Measurements from ENCODE around the gene NPFFR1. TPM values are rescaled to one million over a fixed set of nuclear protein-coding genes. Genes with fewer than 3 reads are reported as not detected.

Gene NPFFR1
- total RNA-seq, 4 donors from 2014 or later = not detected

DNA sequence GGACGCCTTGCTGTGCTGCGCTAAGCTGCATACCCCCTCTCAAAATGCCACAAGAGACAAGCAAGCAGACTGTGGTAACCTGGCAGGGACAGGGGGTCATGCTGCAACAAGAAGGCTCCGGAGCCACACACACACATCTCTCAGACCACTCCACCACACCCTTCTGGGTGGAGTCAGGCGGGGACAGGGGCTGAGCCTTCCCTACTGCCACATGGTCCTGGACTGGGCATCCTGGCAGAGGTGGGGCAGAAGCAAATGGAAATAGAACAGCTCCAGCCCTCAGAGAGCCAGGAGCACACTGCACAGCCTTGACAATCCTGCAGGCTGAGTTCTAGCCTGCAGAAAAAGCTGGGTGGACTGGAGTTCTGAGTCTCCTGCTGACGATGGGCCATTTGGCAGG is 28.4 kb upstream of the NPFFR1 start:
- intact Hi-C loops (cut with DNase I) = no loop called here
- Histone ChIP-seq H3K27ac (replicated peaks in 1 of 4) (no peak overlapping the region), H3K9me3 (no peaks in the 10 kb centered on the region), H3K4me3 (no peak overlapping the region), H3K36me3 (peaks cover 0 to 3% (median 0%) of the 10 kb centered on the region in 4 donors), H3K4me1 (peaks cover 1 to 14% (median 9%) of the 10 kb centered on the region in 4 donors), H3K27me3 (no peaks in the 10 kb centered on the region)
- no peak for DNase-seq (ENCODE audit: extremely low spot score)
- TF ChIP-seq POLR2A (IDR thresholded peaks at IDR 0.05; ENCODE audit: low read depth) = no peak
- no peak for TF ChIP-seq EP300 (IDR thresholded peaks at IDR 0.05)
- no peak for TF ChIP-seq POLR2AphosphoS5 (IDR thresholded peaks at IDR 0.05)
- TF ChIP-seq, protein P1, sequence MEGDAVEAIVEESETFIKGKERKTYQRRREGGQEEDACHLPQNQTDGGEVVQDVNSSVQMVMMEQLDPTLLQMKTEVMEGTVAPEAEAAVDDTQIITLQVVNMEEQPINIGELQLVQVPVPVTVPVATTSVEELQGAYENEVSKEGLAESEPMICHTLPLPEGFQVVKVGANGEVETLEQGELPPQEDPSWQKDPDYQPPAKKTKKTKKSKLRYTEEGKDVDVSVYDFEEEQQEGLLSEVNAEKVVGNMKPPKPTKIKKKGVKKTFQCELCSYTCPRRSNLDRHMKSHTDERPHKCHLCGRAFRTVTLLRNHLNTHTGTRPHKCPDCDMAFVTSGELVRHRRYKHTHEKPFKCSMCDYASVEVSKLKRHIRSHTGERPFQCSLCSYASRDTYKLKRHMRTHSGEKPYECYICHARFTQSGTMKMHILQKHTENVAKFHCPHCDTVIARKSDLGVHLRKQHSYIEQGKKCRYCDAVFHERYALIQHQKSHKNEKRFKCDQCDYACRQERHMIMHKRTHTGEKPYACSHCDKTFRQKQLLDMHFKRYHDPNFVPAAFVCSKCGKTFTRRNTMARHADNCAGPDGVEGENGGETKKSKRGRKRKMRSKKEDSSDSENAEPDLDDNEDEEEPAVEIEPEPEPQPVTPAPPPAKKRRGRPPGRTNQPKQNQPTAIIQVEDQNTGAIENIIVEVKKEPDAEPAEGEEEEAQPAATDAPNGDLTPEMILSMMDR (IDR thresholded peaks at IDR 0.05) = no peak
- 85% methylated on average over 4 of the region's 5 CpGs for WGBS

DNA sequence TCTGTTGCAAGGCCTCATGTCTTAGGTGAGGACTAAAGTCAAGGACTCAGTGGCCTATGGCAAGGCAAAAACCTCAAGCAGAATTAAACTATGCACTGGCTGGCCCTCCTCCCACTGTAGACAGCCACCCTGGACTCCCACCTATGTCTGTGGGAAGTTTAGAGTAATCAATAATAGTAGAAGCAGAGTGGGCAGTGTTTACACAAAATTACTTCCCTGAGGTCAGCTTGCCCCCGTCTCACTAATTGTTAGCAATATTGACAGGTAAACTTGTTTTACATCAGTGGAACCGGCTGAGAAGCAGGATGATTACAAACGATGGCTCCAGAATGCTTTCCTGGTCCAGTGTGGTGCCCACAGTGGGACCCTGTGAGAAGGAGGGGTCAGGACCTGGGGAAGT is 27.9 kb upstream of the NPFFR1 start:
- TF ChIP-seq, protein P1 (IDR thresholded peaks at IDR 0.05) = no peak
- TF ChIP-seq POLR2AphosphoS5 (IDR thresholded peaks at IDR 0.05) (no peak), EP300 (IDR thresholded peaks at IDR 0.05) (no peak), POLR2A (IDR thresholded peaks at IDR 0.05; ENCODE audit: low read depth) (no peak)
- no peak for DNase-seq (ENCODE audit: extremely low spot score)
- intact Hi-C loops (cut with DNase I) = no loop called here
- Histone ChIP-seq H3K4me1 (peaks cover 3 to 14% (median 9%) of the 10 kb centered on the region in 4 donors), H3K9me3 (no peaks in the 10 kb centered on the region), H3K4me3 (no peak overlapping the region), H3K36me3 (peaks cover 0 to 3% (median 0%) of the 10 kb centered on the region in 4 donors), H3K27me3 (no peaks in the 10 kb centered on the region), H3K27ac (replicated peaks in 1 of 4) (no peak overlapping the region)
- WGBS = 86% methylated on average over 3 of the region's 3 CpGs

DNA sequence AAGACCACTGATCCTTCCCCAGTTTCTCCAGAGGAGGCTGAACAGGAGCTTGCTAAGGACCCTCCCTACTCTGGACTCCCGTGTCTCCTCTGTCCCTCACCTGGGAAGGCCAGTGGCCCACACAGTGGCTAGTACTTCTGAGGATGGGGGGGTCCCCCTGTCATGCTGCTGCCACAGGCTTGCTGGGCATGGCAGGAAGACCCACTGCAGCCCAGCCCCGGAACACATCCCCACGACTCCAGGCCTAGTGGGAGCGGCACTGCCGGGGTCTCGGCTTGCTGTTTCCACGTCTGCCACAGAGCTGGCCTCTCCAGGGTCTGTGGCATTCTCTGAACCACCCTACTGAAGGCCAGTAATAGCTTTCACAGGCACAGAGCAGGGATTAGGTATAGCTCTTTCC is 25.9 kb upstream of the NPFFR1 start:
- H3K9me3 ChIP-seq = no peaks in the 10 kb centered on the region
- H3K4me3 ChIP-seq = no peak overlapping the region
- no peak overlapping the region for H3K27ac ChIP-seq (replicated peaks in 1 of 4)
- TF ChIP-seq POLR2A (IDR thresholded peaks at IDR 0.05; ENCODE audit: low read depth) (no peak), POLR2AphosphoS5 (IDR thresholded peaks at IDR 0.05) (no peak), EP300 (IDR thresholded peaks at IDR 0.05) (no peak)
- peaks cover 3 to 14% (median 9%) of the 10 kb centered on the region in 4 donors for H3K4me1 ChIP-seq
- no peaks in the 10 kb centered on the region for H3K27me3 ChIP-seq
- 100% methylated on average over 5 of the region's 7 CpGs for WGBS
- no peaks in the 10 kb centered on the region for H3K36me3 ChIP-seq
- DNase-seq (ENCODE audit: extremely low spot score) = no peak
- intact Hi-C loops (cut with DNase I) = no loop called here

DNA sequence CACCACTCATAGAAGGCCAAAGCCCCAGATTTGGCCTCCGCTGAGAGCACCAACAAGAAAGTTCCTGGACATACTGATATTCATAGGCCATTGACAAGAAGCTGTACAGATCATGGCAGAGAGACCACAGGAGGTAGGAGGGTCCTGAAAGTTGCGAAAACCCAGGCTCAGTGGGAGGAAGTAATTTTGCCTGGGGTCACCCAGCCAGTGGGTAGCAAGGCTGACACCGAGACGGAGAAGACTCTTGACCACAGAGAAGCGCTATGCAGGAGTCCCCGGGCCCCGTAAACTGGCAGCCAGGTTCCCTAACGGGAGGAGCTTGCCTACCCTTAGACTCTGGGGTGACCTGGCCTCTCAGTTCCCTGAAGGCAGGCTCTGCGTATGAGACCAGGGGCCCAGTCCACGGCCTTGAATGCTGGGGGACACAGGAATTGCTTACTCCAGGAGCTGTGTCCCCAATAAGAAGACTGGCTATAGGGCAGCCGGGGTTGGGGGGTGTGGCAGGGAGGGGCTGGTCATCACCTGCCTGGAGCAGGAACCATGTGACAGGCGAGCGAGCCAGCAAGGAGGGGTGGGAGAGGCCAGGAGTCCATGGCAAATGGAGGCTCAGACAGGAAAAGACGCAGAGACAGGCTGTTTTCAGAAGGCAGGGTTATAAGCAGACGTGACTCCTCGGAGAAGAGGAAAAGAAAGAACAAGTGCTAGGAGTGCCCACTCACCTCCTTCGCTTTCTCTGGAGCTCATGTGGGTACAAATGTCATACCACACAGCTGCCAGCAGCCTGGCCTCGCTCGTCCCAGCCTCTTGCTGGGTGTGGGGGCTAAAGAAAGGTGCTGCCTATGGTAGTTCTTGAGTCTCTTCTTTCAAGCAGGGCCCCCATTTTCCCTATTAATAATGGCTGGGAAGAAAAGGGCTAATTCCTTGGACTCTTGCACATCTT is 24.6 kb upstream of the NPFFR1 start:
- H3K27ac ChIP-seq (replicated peaks in 1 of 4) = no peak overlapping the region
- no peaks in the 10 kb centered on the region for H3K36me3 ChIP-seq
- H3K27me3 ChIP-seq = no peaks in the 10 kb centered on the region
- WGBS = 92% methylated on average over 17 of the region's 19 CpGs
- H3K9me3 ChIP-seq = no peaks in the 10 kb centered on the region
- H3K4me1 ChIP-seq = peaks cover 3 to 13% (median 9%) of the 10 kb centered on the region in 4 donors
- H3K4me3 ChIP-seq = no peak overlapping the region
- intact Hi-C loops (cut with DNase I) = no loop called here
- TF ChIP-seq POLR2A (IDR thresholded peaks at IDR 0.05; ENCODE audit: low read depth) = no peak
- no peak for TF ChIP-seq POLR2AphosphoS5 (IDR thresholded peaks at IDR 0.05)
- TF ChIP-seq, protein P1 (IDR thresholded peaks at IDR 0.05) = no peak
- no peak for TF ChIP-seq EP300 (IDR thresholded peaks at IDR 0.05)
- DNase-seq (ENCODE audit: extremely low spot score) = no peak

DNA sequence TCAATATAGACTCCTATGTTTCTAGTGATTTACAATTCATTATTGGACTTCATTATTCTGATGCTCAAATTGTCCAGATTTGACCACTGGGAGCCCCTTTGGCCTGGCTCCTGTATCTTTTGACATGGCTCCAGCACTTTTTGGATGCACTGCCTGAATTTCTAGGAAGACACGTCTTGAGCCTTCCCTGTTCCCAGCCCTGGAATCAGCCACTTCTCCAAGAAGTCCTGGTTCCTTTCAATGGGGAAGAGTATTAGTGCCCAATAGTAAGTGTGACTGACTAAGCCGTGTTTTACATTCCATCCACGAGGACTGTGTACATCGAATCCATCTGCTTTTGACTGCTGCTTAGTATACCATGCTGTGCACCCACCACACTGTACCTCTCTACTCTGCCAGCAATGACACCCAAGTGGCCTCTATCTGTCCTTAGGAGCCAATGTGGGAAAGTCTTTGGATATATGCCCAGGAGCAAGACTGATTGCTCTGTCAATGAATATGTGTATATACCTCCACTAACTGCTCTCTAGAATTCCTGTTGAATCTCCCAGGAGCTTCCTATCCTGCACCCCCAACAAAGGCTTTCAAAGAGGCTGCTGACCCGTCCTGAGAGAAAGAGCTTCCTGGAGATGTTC is 23.2 kb upstream of the NPFFR1 start:
- Histone ChIP-seq H3K27me3 (no peaks in the 10 kb centered on the region), H3K27ac (replicated peaks in 1 of 4) (no peak overlapping the region), H3K9me3 (no peaks in the 10 kb centered on the region), H3K36me3 (no peaks in the 10 kb centered on the region), H3K4me3 (no peak overlapping the region), H3K4me1 (peaks cover under 1 to 3% (median 2%) of the 10 kb centered on the region in 4 donors)
- WGBS = 83% methylated on average over 5 of the region's 5 CpGs
- TF ChIP-seq EP300 (IDR thresholded peaks at IDR 0.05) = no peak
- TF ChIP-seq POLR2A (IDR thresholded peaks at IDR 0.05; ENCODE audit: low read depth) = no peak
- TF ChIP-seq POLR2AphosphoS5 (IDR thresholded peaks at IDR 0.05) = no peak
- TF ChIP-seq, protein P1 (IDR thresholded peaks at IDR 0.05) = no peak
- intact Hi-C loops (cut with DNase I) = no loop called here
- no peak for DNase-seq (ENCODE audit: extremely low spot score)

Measured in esophagus muscularis mucosa (tissue), 4 donors.